ENCODE data around the gene SH3GL2. TPM values are rescaled to one million over a fixed set of nuclear protein-coding genes. Genes with fewer than 3 reads are reported as not detected.

Gene SH3GL2
- total RNA-seq (2014; rRNA removed; shearing (Covaris generic)): 0.15 TPM in 1 of 2 replicates, not detected in the other
- 0.26 TPM in 1 of 2 replicates, not detected in the other for polyA plus RNA-seq (2014; cell fraction: nucleus; rRNA removed)

- peak; percentile 11 for DNase-seq (ENCODE audit: extremely low read depth, low read depth)
These were observed at the start of gene SH3GL2 for GRCh38 chr9:17578911-17579793. TSS of gene SH3GL2 (plus strand) at chr9:17579066.

GRCh38 chr9:17531642-17532254 lies 47.1 kb upstream of the SH3GL2 start:
- peak; percentile 21 for DNase-seq (ENCODE audit: extremely low read depth, low read depth)

GRCh38 chr9:17532461-17532860 lies 46.4 kb upstream of the SH3GL2 start:
- DNase-seq (ENCODE audit: extremely low read depth, low read depth): no peak

GRCh38 chr9:17535176-17535575 lies 43.7 kb upstream of the SH3GL2 start:
- DNase-seq (ENCODE audit: extremely low read depth, low read depth): no peak

- DNase-seq (ENCODE audit: extremely low read depth, low read depth): no peak
These were observed 42.8 kb upstream of the SH3GL2 start for GRCh38 chr9:17536027-17536426.

- no peak for DNase-seq (ENCODE audit: extremely low read depth, low read depth)
These were observed 27.8 kb upstream of the SH3GL2 start for GRCh38 chr9:17551023-17551422.

- DNase-seq (ENCODE audit: extremely low read depth, low read depth): no peak
These were observed 23.4 kb upstream of the SH3GL2 start for GRCh38 chr9:17555362-17556054.

- no peak for DNase-seq (ENCODE audit: extremely low read depth, low read depth)
These were observed 22.6 kb upstream of the SH3GL2 start for GRCh38 chr9:17556255-17556654.

- DNase-seq (ENCODE audit: extremely low read depth, low read depth): no peak
These were observed 21.9 kb upstream of the SH3GL2 start for GRCh38 chr9:17556935-17557334.

GRCh38 chr9:17571825-17572224 lies 7.0 kb upstream of the SH3GL2 start:
- DNase-seq (ENCODE audit: extremely low read depth, low read depth): no peak

GRCh38 chr9:17574342-17574741 lies 4.5 kb upstream of the SH3GL2 start:
- DNase-seq (ENCODE audit: extremely low read depth, low read depth): no peak

- DNase-seq (ENCODE audit: extremely low read depth, low read depth): no peak
These were observed 322 bp upstream of the SH3GL2 start for GRCh38 chr9:17578577-17578910.

- DNase-seq (ENCODE audit: extremely low read depth, low read depth): no peak
These were observed 1.3 kb downstream of the SH3GL2 start for GRCh38 chr9:17580119-17580518.

GRCh38 chr9:17587113-17587512 lies 8.2 kb downstream of the SH3GL2 start:
- no peak for DNase-seq (ENCODE audit: extremely low read depth, low read depth)

GRCh38 chr9:17588395-17588794 lies 9.5 kb downstream of the SH3GL2 start:
- no peak for DNase-seq (ENCODE audit: extremely low read depth, low read depth)

GRCh38 chr9:17588941-17589340 lies 10.1 kb downstream of the SH3GL2 start:
- no peak for DNase-seq (ENCODE audit: extremely low read depth, low read depth)

- DNase-seq (ENCODE audit: extremely low read depth, low read depth): no peak
These were observed 10.9 kb downstream of the SH3GL2 start for GRCh38 chr9:17589771-17590170.

- no peak for DNase-seq (ENCODE audit: extremely low read depth, low read depth)
These were observed 16.1 kb downstream of the SH3GL2 start for GRCh38 chr9:17594961-17595360.

GRCh38 chr9:17597977-17598376 lies 19.1 kb downstream of the SH3GL2 start:
- no peak for DNase-seq (ENCODE audit: extremely low read depth, low read depth)

GRCh38 chr9:17600962-17601593 lies 22.2 kb downstream of the SH3GL2 start:
- DNase-seq (ENCODE audit: extremely low read depth, low read depth): no peak

- no peak for DNase-seq (ENCODE audit: extremely low read depth, low read depth)
These were observed 25.7 kb downstream of the SH3GL2 start for GRCh38 chr9:17604556-17604955.

Data from NCI-H460 (cell line).